DND-41 (cell line): ENCODE results near the gene EPHB2.

Source experiments
- ATAC-seq: fragments of 200-7000 bp; cut with Tn5 transposase; 3 replicates; pipeline ENCODE4 v1.9.1; 2021; ENCODE audit warnings: low read depth; ENCODE audit not compliant: insufficient read depth
- DNase-seq: peaks from one replicate; pipeline ENCODE4 v3.0.0-alpha.2; 2020
- H2AFZ ChIP-seq: 2 replicates; pipeline ENCODE4 v1.6.0; 2012; ENCODE audit warnings: low read depth, low read length
- H3K27ac ChIP-seq: 2 replicates; pipeline ENCODE4 v1.5.1; 2012; ENCODE audit warnings: low read length, inconsistent platforms
- H3K27me3 ChIP-seq: fragments of 200-600 bp; sonication (generic); 2 replicates; pipeline ENCODE4 v1.6.0; 2012; ENCODE audit warnings: low read length, mild to moderate bottlenecking, inconsistent platforms; ENCODE audit not compliant: insufficient read depth, poor library complexity
- H3K36me3 ChIP-seq: 2 replicates; pipeline ENCODE4 v1.5.1; 2012; ENCODE audit warnings: low read length, inconsistent platforms; ENCODE audit not compliant: insufficient read depth
- H3K4me1 ChIP-seq: 2 replicates; pipeline ENCODE4 v1.5.1; 2012; ENCODE audit warnings: mild to moderate bottlenecking, low read length; ENCODE audit not compliant: insufficient read depth
- H3K4me2 ChIP-seq: 2 replicates; pipeline ENCODE4 v1.6.0; 2012; ENCODE audit warnings: mild to moderate bottlenecking, moderate library complexity, low read length, inconsistent platforms; ENCODE audit not compliant: insufficient read depth
- H3K4me3 ChIP-seq, 2 experiments: fragments of 200-600 bp in 1 of 2; shearing (Covaris generic) in 1 of 2; 2 replicates each; pipeline ENCODE4 v1.5.1; 2012 to 2016; ENCODE audit warnings: inconsistent platforms in 2 of 2, low read length in 2 of 2, mild to moderate bottlenecking in 2 of 2, low read depth in 1 of 2, moderate library complexity in 1 of 2
- H3K79me2 ChIP-seq: 2 replicates; pipeline ENCODE4 v1.6.0; 2012; ENCODE audit warnings: low read length, inconsistent platforms; ENCODE audit not compliant: insufficient read depth
- H3K9ac ChIP-seq: 2 replicates; pipeline ENCODE4 v1.6.0; 2012; ENCODE audit warnings: low read depth, mild to moderate bottlenecking, inconsistent platforms, low read length, moderate library complexity
- H3K9me3 ChIP-seq: 2 replicates; pipeline ENCODE4 v1.5.1; 2012; ENCODE audit warnings: low read length, moderate library complexity, mild to moderate bottlenecking, inconsistent platforms; ENCODE audit not compliant: insufficient read depth, severe bottlenecking
- H4K20me1 ChIP-seq: 2 replicates; pipeline ENCODE4 v1.6.0; 2012; ENCODE audit warnings: low read length; ENCODE audit not compliant: insufficient read depth
- CTCF ChIP-seq: IDR thresholded peaks from 2 replicates; pipeline ENCODE4 v1.5.1; 2012; ENCODE audit warnings: borderline replicate concordance, low read length, moderate library complexity, mild to moderate bottlenecking; ENCODE audit not compliant: poor library complexity, severe bottlenecking; ENCODE audit errors: extremely low read depth
- EZH2 ChIP-seq: IDR thresholded peaks from 3 replicates; pipeline ENCODE4 v1.6.1; 2012; ENCODE audit warnings: borderline replicate concordance, low read depth, mild to moderate bottlenecking, moderate library complexity, low read length, inconsistent platforms; ENCODE audit not compliant: severe bottlenecking

The EPHB2 gene

GRCh38 chr1:22721122-22721873, 10.7 kb downstream of the EPHB2 start:
- DNase-seq (no peak), ATAC-seq (no peak)
- H3K36me3 ChIP-seq, result no peaks in the 10 kb centered on the region
- H3K4me1 ChIP-seq, result no peaks in the 10 kb centered on the region
- H3K9ac ChIP-seq, result no peak overlapping the region
- TF ChIP-seq CTCF (no peak), EZH2 (no peak)
- H3K9me3 ChIP-seq, result no peaks in the 10 kb centered on the region
- H3K27me3 ChIP-seq, result peaks cover 14% of the 10 kb centered on the region
- H3K4me2 ChIP-seq, result no peak overlapping the region
- H3K79me2 ChIP-seq, result no peaks in the 10 kb centered on the region
- H2AFZ ChIP-seq, result no peak overlapping the region
- H3K4me3 ChIP-seq, result no peak overlapping the region
- H4K20me1 ChIP-seq, result no peaks in the 10 kb centered on the region
- H3K27ac ChIP-seq, result no peak overlapping the region

- DNase-seq (no peak), ATAC-seq (no peak)
- no peak overlapping the region for H3K4me3 ChIP-seq
- no peak for TF ChIP-seq EZH2
- TF ChIP-seq CTCF, result no peak
- no peak overlapping the region for H3K27ac ChIP-seq
- H4K20me1 ChIP-seq, result no peaks in the 10 kb centered on the region
- no peak overlapping the region for H3K9ac ChIP-seq
- H3K4me1 ChIP-seq, result no peaks in the 10 kb centered on the region
- H3K27me3 ChIP-seq, result peaks cover 14% of the 10 kb centered on the region
- no peak overlapping the region for H2AFZ ChIP-seq
- H3K36me3 ChIP-seq, result no peaks in the 10 kb centered on the region
- no peak overlapping the region for H3K4me2 ChIP-seq
- no peaks in the 10 kb centered on the region for H3K79me2 ChIP-seq
- no peaks in the 10 kb centered on the region for H3K9me3 ChIP-seq
Observed at GRCh38 chr1:22722901-22723550, 12.4 kb downstream of the EPHB2 start.

GRCh38 chr1:22727873-22728272, 17.2 kb downstream of the EPHB2 start:
- H3K4me2 ChIP-seq, result no peak overlapping the region
- DNase-seq, result no peak
- no peak overlapping the region for H2AFZ ChIP-seq
- peaks cover 7% of the 10 kb centered on the region for H3K27me3 ChIP-seq
- H3K4me1 ChIP-seq, result no peaks in the 10 kb centered on the region
- no peaks in the 10 kb centered on the region for H4K20me1 ChIP-seq
- no peaks in the 10 kb centered on the region for H3K36me3 ChIP-seq
- no peak overlapping the region for H3K9ac ChIP-seq
- TF ChIP-seq EZH2 (no peak), CTCF (no peak)
- no peaks in the 10 kb centered on the region for H3K79me2 ChIP-seq
- H3K9me3 ChIP-seq, result no peaks in the 10 kb centered on the region
- ATAC-seq, result no peak
- no peak overlapping the region for H3K27ac ChIP-seq
- H3K4me3 ChIP-seq, result no peak overlapping the region
